NCI-H1105 (cell line): ENCODE measurements around the gene TMEM169.

Source experiments
- DNase-seq: peaks from one replicate; lab custom pipeline; 2025; lab: John Stamatoyannopoulos, UW

Gene TMEM169

GRCh38 chr2:216104691-216105090 is 23.0 kb downstream of the TMEM169 start:
- no peak for DNase-seq

- no peak for DNase-seq
Observed at GRCh38 chr2:216107320-216107719, 25.6 kb downstream of the TMEM169 start.

GRCh38 chr2:216107760-216108159 is 26.0 kb downstream of the TMEM169 start:
- DNase-seq: no peak

DNA sequence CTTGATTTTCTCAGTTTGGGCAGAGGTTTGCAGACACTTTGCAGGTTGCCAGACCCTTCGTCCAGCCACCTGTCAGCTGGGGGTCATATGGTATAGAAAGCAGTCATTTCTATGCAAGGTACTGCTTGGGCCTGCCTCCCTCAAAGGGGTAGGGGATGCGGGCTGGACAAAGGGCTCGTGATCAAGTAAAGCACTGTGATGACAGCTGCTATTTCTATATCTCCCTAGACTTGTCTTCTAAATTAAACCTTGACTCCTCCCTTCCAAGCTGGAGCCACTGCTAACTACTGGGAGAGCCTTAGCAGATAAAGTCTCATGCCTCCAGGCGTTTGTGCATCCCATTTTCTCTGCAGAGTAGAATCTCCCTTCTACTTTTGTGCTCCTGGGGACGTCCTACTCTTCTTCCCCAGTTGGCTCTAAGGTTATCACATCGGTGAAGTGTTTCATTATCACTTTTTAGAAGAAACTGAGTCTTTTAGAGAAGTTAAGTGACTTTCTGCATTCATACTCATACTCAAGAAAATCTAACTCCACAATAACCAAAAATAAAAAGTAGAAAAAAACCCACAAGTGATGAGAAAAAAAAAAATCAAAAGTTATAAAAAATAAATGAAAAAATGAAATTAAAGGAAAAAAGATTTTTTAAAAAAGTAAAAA is 26.7 kb downstream of the TMEM169 start:
- no peak for DNase-seq

- DNase-seq: peak; percentile 95
Observed at GRCh38 chr2:216108967-216109921, 27.5 kb downstream of the TMEM169 start, which contains the start of gene XRCC5. XRCC5 (plus strand) TSS chr2:216109348; CDS start chr2:216109437, 89 bp downstream.

DNA sequence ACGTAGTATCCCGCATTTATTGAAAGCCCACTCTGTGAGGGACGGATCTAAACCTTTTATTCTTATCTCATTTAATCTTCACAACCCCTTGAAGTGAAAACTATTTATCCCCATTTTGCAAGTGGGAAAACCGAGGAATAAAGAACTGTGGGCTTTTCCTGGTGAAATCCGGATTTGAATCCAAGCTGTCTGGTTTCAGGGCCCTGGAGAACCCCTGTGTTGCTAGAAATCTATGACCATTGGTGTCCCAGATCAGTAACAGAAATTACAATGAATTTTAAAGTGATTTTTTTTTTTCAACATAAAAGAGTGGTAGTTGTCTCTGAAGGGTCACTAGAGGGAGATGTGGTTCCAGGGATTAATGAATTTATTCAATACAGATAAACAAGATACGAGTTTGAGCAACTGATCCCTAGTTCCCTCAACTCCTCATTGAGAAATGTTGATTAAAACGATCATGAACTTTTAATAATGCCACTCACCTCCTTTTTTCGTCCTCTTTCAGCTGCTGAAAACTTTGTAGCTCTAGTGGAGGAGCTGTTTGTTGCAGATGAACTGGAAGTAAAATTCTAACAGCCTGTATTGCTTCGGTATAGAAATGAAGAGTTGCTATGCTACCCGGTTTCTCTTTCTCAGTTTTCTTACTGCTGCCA is 28.4 kb downstream of the TMEM169 start:
- no peak for DNase-seq

- no peak for DNase-seq
Observed at GRCh38 chr2:216110620-216111019, 28.9 kb downstream of the TMEM169 start.

- DNase-seq: no peak
Observed at GRCh38 chr2:216111122-216111521, 29.4 kb downstream of the TMEM169 start.

- no peak for DNase-seq
Observed at GRCh38 chr2:216112926-216113325, 31.2 kb downstream of the TMEM169 start.

- no peak for DNase-seq
Observed at GRCh38 chr2:216113572-216113971, 31.9 kb downstream of the TMEM169 start.

DNA sequence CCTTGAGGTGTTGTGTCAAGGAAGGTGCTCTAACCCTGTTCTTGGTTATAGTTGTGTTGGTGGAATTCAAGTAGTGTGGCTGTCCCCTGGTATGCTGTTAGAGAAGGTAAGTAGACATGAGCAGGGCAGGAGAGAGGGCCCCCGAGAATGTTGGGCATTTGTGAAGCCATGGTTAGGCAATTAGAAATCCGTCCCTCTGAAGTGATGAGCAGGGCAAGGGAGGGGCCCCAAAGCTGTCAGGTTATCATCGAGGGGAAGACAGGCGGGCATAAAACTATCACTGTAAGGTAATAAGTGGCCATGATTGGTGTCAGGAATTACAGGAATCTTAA is 32.6 kb downstream of the TMEM169 start:
- no peak for DNase-seq

GRCh38 chr2:216114714-216115531 is 33.2 kb downstream of the TMEM169 start:
- DNase-seq: peak; percentile 97

DNA sequence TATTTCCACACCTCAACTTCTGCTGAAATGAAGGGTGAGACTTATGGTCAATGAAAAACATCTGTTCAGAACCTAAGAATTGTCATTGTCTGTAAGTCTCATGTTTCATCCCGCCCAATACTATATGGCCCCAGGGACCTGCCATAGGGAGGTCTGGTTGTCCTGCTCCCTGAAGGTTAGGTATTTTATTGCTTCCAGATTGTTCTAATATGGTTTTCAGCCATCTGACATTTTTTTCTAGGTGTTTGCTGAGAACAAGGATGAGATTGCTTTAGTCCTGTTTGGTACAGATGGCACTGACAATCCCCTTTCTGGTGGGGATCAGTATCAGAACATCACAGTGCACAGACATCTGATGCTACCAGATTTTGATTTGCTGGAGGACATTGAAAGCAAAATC is 34.7 kb downstream of the TMEM169 start:
- no peak for DNase-seq

DNA sequence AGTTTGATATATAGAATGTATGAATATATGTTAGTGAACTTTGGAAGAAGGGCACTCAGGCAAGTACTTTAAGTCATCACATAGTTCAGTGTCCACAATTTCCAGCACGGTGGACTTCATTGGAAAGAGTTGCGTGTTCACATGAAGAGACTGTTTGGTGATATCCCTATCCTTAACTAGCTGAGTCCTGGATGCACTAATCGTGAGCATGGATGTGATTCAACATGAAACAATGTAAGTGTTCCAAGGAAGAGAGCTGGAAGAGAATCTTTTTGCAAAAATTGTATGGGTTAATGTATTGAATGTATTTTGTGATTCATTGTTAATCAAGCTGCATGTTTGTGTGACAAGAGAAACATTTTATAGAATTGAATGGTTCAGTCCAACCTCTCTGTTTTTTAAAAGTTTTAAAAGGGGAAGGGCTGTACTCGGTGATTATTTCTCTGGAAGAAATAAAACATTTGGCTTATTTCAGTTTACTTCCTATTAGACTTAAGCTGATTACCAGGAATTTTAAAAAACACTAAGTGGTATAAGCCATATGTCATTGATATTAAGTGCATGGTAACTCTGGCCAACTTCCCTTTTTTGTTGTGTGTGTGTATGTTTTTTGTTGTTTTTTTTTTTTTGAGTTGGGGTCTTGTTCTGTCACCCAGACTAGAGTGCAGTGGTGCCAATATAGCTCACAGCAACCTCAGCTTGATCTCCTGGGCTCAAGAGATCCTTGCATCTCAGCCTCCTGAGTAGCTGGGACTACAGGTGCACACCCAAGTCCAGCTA is 36.0 kb downstream of the TMEM169 start:
- DNase-seq: no peak

DNA sequence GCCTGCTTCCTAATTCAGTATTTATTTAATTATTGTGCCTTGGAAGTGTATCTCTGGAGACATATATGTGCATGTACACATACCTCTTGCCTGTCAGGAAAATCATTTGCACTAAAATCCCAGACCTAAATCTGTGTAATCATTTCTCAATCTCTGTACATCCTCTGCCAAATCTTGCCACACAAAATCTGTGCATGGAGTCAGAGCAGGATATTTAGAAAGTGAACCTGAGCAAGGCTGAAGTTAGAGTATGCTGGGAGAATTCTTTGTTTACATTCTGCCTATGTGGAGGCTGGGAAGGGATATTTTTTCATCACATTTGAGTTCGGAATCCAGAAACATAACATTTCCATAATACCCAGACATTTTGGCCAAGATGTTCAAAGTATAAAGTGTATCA is 36.8 kb downstream of the TMEM169 start:
- no peak for DNase-seq

DNA sequence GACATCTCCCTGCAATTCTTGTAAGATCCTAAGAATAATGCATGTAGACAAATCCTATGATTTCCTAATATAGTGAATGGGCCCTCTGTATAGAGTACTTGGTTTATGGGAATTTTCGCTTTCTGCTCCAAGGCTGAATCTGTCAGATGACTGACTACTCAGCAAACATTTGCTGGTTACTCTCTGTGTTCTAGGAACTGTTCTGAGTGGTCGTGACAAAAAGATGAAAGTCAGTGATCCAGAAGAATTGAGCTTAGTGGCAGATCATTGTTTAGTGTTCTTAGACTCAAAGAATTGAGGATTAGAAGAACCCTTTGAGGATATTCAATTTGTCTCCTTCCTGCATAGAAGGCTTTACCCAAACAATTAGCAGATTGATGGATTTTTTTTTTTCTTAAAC is 37.4 kb downstream of the TMEM169 start:
- DNase-seq: no peak

GRCh38 chr2:216119986-216120385 is 38.3 kb downstream of the TMEM169 start:
- no peak for DNase-seq

DNA sequence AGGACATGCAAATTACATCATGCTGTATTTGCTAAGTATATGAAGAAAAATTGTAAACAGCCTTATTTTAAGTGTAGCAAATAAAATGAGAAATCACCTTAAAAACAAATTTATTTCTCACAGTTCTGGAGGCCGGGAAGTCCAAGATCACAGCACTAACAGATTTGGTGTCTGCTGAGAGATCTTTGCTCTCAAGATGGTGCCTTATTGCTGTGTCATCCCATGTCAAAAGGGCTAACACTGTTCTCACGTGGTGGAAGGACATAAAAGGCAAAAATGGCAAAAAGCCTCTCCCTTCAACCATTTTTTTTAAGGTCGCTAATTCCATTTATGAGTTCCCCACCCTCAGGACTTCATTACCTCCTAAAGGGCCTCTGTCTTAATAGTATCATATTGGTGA is 39.5 kb downstream of the TMEM169 start:
- DNase-seq: no peak

GRCh38 chr2:216126943-216127342 is 45.2 kb downstream of the TMEM169 start:
- DNase-seq: no peak

GRCh38 chr2:216130346-216130971 is 48.7 kb downstream of the TMEM169 start:
- no peak for DNase-seq
